ENCODE data around the gene MACC1.
"Not testable (repeated sequence)": the region's sequence is repeated elsewhere in the genome, so short reads cannot be mapped to it uniquely, and the experiment has no call there.

Gene MACC1

DNA sequence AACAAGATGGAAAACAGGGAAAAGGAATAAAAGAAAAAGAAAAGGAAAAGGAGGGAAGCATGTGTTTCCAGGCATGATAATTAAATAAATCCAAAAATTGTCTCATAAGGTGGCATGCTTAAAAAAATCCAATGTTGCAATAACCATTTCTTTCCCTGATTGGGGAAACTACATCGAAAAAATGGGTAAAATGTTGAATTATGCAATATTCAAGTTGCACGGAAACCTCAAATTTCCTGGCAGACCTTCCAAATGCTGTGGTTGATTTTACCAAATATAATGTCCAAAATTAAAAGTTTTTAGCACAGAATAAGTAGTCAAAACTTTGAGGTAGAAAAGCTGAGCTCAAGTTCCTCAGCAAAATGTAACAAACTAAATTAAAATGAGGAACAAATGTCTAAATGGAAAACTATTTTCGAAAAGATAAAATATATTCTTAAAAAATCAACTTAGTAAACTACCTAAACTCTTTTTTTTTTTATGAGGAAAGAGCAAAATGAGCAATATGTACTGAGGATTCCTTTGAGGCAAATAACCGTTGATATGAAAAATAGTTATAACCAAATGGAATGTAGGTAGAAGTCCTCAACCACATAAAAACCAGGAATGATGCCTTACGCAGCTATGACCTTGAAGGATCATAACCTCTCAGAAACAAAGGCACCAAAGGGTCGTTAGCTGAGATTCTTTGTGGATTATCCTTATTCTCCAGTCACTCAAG lies 52.6 kb downstream of the MACC1 start:
- no peak for DNase-seq

DNA sequence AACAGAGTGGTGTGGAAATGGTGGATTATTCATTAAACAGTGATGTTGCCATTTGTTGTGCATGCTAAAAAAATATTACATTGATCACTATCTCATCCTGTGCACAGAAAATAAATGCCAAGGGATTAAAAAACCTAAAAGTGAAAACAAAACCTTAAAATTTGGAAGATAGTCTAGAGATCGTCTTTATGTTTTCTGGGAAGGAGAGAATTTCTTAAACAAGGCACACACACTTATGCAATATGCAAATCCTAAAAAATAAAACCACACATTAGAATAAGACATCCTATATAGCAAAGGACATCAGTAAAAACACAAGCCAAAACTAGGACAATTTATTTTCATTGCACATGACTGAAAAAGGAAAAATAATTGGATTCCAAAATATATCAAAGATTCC lies 54.5 kb downstream of the MACC1 start:
- no peak for DNase-seq

- DNase-seq, result no peak
These were observed 57.9 kb downstream of the MACC1 start for GRCh38 chr7:20159226-20159747.

DNA sequence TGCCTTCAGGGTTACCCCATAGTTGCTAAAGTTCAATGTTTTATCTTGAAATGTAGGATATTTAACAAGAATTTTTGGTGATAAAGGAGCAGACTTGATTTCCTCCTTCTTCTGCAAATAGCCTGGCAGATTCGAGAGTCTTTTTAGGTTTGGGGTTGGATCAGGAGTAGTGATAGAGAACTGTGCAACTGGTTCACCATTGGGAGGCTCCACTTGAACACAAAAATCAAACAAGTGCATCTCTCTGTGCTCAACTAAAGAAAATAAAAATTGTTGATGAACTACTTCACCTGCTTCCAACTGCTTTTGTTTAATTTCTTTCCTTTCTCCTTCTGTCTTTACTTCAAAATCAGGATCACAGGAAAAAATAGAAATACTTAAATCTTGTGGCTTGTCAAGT lies 58.5 kb downstream of the MACC1 start:
- no peak for DNase-seq

- DNase-seq, result no peak
These were observed 59.7 kb downstream of the MACC1 start for GRCh38 chr7:20157456-20157855.

- no peak for DNase-seq
These were observed 63.2 kb downstream of the MACC1 start for GRCh38 chr7:20153999-20154398.

DNA sequence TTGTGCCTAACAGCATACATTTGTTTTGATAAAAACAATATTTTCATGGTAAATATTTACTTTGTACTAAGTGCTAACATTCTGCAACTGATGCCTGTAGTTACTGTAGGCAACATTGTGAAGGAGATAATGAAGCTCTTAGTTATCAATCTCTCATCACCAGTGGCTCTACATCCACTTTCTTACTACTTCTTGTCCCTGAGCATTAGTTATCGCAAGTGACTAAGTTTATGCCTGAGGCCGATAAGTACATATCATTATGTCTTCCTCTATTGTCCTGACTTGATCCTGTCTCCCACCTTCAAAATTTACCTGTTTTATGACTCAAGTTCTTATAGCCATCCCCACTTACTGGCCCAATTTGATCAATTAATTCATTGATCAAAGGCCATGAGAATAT lies 63.6 kb downstream of the MACC1 start:
- no peak for DNase-seq

GRCh38 chr7:20152511-20152910 lies 64.7 kb downstream of the MACC1 start:
- DNase-seq, result no peak

DNA sequence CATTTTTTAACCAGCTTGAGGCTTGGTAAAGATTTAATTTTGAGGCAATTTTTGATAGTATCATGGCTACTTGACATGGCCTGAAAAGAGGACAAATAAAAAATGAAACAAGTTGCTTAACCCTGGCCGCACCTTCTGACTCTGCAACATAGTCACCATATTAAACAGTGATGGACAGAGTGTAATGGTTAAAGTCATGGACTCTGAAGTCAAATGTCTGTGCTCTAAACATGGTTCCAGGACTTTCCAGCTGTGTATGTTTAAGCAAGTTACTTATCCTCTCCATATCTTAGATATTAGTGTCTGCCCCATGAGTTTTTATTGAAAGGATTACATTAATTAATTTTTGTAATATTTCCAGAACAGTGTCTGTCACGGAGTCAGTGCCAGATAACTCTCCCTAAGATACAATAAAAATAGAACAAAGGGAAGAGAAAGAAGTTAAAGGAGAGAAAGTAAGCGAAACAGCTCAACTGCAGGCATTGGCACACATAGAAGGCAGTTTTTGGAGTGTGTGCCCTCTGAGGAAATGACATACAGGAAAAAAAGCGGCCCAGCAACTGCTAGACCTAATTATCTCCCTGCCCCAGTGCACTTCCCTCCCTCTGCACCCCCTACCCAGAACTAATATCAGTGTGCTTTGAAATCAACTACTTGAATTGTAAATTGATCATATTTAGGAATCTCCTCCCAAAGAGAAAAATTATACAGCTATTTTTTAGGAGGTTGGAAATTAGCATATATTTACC lies 65.3 kb downstream of the MACC1 start:
- DNase-seq, result no peak

GRCh38 chr7:20146451-20146850 lies 70.7 kb downstream of the MACC1 start:
- no peak for DNase-seq

DNA sequence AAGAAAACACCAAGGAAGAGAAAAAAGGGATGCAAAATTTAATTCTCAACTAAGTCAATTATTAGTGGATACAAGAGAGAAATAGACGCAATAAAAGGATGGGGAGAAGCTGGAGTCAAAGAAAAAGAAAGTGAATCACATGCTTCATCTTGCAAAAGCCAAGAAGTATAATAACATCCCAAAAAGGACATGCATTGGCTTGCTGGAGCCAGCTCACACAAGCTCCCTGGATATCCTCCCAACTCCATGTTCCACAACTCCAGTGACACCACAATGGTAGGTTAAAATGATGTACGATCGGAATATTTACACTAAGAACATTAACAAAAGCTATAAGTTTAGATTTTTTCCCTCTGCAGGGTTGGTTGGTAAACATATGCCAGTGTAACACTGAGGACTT lies 72.4 kb downstream of the MACC1 start:
- DNase-seq, result no peak

- DNase-seq, result no peak
These were observed 75.5 kb downstream of the MACC1 start for GRCh38 chr7:20141666-20142065.

DNA sequence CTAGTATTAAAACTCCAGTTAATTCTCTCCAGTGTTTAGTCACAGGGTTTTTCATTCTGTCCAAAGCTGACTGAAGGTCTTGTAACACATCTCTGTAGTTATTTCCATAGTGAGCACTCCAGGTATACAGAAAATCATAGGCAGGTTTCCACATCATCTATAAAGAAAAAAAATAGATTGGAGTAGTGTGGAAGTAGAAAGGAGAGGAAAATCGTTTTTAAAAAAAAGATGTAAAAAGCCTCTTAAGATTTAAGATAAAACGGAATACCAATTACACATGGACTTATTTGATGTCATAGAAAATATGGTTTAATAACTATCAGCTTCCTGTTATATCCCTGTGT lies 76.2 kb downstream of the MACC1 start:
- no peak for DNase-seq

DNA sequence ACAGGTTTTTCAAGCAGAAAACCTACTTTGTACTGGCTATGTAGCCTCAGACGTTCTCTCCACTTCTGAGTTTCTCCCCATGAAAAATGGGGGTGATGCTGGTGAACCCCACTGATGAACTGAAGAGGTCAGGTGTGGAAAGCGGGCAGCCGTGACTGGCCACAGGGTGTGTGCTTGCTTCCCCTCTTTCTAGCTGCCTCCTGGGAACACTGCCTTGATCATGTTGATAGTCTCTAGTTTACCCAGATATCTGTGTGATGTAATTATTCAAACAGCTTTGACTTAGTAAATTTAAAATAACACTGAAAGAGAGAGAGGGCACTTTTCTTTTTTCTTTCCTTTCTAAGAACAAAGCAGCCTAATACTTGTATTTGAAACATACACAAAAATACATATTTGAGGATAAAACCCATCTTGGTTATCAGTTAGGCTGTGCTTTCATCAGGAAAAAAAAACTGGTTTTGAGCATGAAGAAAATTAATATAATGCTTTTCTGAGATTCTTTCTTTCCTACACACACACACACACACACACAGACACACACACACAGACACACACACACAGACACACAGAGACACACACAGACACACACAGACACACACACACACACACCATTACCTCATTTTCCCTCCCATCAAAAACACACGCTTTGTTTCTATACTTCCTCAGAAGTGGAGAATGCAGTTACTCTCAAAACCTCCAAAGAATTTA lies 76.7 kb downstream of the MACC1 start:
- DNase-seq, result no peak

GRCh38 chr7:20136647-20137046 lies 80.5 kb downstream of the MACC1 start:
- no peak for DNase-seq

DNA sequence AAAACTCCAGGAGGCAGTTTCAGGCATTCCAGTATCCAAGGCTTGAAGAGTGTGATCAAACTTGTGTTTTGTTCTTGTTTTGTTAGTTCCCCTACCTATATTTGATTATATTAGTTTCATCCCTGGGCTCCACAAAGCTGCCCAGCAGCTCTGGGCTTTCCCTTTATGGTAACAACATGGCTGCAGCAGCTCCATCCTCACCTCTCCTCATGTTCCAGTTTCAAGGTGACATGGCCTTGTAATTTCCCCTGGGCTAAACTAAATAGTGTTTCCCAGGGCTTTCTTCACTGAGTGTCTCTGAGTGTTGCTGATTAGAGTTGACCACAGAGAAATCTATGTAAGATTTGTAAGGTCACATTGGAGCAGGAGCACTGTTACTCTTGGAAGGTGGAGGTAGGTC lies 83.4 kb downstream of the MACC1 start:
- no peak for DNase-seq

DNA sequence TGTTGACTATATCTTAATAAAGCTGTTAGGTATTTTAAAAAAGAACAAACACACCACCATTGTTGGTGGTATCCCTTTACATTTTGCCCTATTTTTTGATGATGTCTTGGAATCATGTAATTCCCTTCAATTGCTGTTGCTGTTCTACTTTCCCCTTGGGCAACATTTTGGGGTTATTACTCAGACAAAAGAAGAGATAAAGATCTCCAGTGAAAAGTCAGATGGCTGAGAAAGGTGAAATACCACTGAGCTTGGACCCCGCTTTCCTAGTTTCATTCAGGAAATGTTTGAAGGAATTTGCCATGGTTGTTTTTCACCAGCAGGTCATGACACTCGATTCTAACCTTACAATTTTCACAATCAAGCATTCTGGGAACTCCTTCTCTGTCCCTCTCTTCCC lies 84.6 kb downstream of the MACC1 start:
- DNase-seq, result no peak

DNA sequence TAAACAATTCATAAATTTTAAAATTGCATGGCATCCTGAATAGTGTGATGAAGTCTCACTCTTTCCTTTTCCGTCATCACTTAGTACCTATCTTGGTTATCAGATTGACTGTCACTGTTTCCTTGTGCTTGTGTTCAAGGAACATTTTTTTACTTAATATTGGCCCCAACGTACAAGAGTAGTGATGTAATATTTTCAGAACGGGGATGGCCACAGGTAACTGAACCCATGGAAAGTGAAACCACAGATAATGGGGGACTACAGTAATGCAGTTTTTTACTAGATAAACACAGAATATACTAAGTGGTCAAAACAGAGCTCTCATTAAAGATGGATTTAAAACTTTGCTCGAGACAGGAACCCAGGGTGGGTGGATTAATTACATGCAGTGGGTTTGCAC lies 85.4 kb downstream of the MACC1 start:
- no peak for DNase-seq

- no peak for DNase-seq
These were observed 87.3 kb downstream of the MACC1 start for GRCh38 chr7:20129920-20130319.

DNA sequence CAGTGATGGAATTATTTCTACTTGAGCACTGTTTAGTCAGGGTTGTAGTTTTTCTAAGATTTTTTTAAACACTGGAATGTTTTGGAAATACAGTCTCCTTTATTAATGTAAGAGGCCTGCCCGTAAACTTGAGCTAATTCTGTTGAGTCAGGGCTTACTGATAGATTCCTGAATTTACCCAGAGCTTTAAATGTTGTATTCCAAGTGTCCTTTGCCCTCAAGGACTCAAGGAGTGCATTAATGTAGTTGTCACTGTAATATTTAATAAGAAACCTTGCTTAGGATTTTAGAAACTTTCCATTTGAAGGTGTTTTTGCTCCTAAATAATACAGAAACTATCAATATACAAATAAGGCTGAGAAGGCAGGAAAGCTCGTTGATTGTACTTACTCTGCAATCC lies 89.2 kb downstream of the MACC1 start:
- DNase-seq, result no peak

GRCh38 chr7:20126060-20126459 lies 91.1 kb downstream of the MACC1 start:
- not testable (repeated sequence) for DNase-seq

DNA sequence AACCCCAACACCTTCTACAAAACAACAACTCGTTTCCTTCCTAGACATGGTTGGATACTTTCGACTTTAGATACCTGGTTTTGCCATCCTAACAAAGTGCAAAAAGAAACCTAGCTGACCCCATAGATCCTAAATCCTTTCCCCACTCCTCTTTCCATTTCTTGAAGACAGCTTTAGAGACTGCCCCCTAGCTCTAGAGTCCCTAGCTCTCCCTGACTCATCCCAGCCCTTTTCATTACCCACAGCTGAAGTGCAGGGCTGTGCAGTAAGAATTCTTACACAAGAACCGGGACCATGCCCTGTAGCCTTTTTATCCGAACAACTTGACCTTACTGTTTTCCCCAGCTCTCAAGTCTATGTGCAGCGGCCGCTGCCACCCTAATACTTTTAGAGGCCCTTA lies 93.1 kb downstream of the MACC1 start:
- DNase-seq, result not testable (repeated sequence)

- DNase-seq, result not testable (repeated sequence)
These were observed 94.4 kb downstream of the MACC1 start for GRCh38 chr7:20122653-20123316.
